OCI-LY7 (cell line): ENCODE data around the gene ABCC5. TPM values are rescaled to one million over a fixed set of nuclear protein-coding genes. Genes with fewer than 3 reads are reported as not detected.
"Not testable (repeated sequence)": the region's sequence is repeated elsewhere in the genome, so short reads cannot be mapped to it uniquely, and the experiment has no call there.

Experiments
- BruUV-seq: library from RNA; stranded (reverse); fragments of 400-500 nt; replicated peaks from 2 replicates; lab custom pipeline; 2021; lab: Mats Ljungman, UMichigan
- CTCF ChIA-PET: fragments of 300-600 bp; sonication (Branson Sonifier 250); formaldehyde crosslinking; loops from one replicate; lab custom pipeline; 2022; ENCODE audit warnings: antibody characterized with exemption; ENCODE audit not compliant: unreplicated experiment; lab: Charles Lee
- POLR2A ChIA-PET: fragments of 300-600 bp; sonication (Branson Sonifier 250); formaldehyde crosslinking; loops from one replicate; lab custom pipeline; 2022; ENCODE audit warnings: antibody characterized with exemption; lab: Charles Lee
- DNase-seq: peaks from one replicate; pipeline ENCODE4 v3.0.0-alpha.2; 2015; ENCODE audit warnings: low spot score
- H2AFZ ChIP-seq: fragments of 200-600 bp; sonication (generic), shearing (Covaris generic); 2 replicates; pipeline ENCODE4 v1.6.1; 2014; ENCODE audit warnings: mild to moderate bottlenecking, antibody characterized with exemption, low read length, moderate library complexity
- H3K27ac ChIP-seq: fragments of 200-600 bp; sonication (generic); 2 replicates; pipeline ENCODE4 v1.5.1; 2014; ENCODE audit warnings: mixed run types, low read depth, mild to moderate bottlenecking, moderate library complexity, low read length, inconsistent platforms; ENCODE audit not compliant: poor library complexity, severe bottlenecking
- H3K36me3 ChIP-seq: fragments of 200-600 bp; sonication (generic); 2 replicates; pipeline ENCODE4 v1.6.1; 2014; ENCODE audit warnings: mild to moderate bottlenecking, antibody characterized with exemption, low read length, moderate library complexity, mixed read lengths; ENCODE audit not compliant: insufficient read depth
- H3K4me1 ChIP-seq: fragments of 200-600 bp; sonication (generic); 2 replicates; pipeline ENCODE4 v1.5.1; 2014; ENCODE audit warnings: mild to moderate bottlenecking, low read length; ENCODE audit not compliant: insufficient read depth, poor library complexity, severe bottlenecking
- H3K4me2 ChIP-seq: fragments of 200-600 bp; sonication (generic); 2 replicates; pipeline ENCODE4 v1.6.1; 2014; ENCODE audit warnings: mild to moderate bottlenecking, low read length
- H3K4me3 ChIP-seq: fragments of 200-600 bp; sonication (generic); 2 replicates; pipeline ENCODE4 v1.5.1; 2014; ENCODE audit warnings: mild to moderate bottlenecking, low read depth, low read length; ENCODE audit not compliant: poor library complexity, severe bottlenecking
- H3K79me2 ChIP-seq: fragments of 200-600 bp; sonication (generic); 2 replicates; pipeline ENCODE4 v1.6.1; 2016; ENCODE audit warnings: low read depth, mild to moderate bottlenecking, low read length, moderate library complexity, mixed read lengths; ENCODE audit not compliant: insufficient read depth
- H3K9me2 ChIP-seq: fragments of 200-600 bp; sonication (generic); 2 replicates; pipeline ENCODE4 v1.6.1; 2016; ENCODE audit warnings: mild to moderate bottlenecking, low read length, mixed read lengths; ENCODE audit not compliant: insufficient read depth
- H3K9me3 ChIP-seq: fragments of 200-600 bp; sonication (generic); 2 replicates; pipeline ENCODE4 v1.6.1; 2014; ENCODE audit warnings: mild to moderate bottlenecking, mixed run types, low read length, mixed read lengths
- H4K20me1 ChIP-seq: fragments of 200-600 bp; sonication (generic); 2 replicates; pipeline ENCODE4 v1.6.1; 2014; ENCODE audit warnings: mild to moderate bottlenecking, antibody characterized with exemption, low read length, moderate library complexity, mixed read lengths; ENCODE audit not compliant: insufficient read depth
- CTCF ChIP-seq: fragments of 200-600 bp; sonication (generic); conservative IDR thresholded peaks from 2 replicates; pipeline ENCODE4 v1.5.1; 2014; ENCODE audit warnings: mild to moderate bottlenecking, antibody characterized with exemption, low read length, moderate library complexity, mixed read lengths
- EZH2phosphoT487 ChIP-seq: fragments of 200-600 bp; sonication (generic); IDR thresholded peaks from 2 replicates; pipeline ENCODE4 v1.6.1; 2018; ENCODE audit warnings: low read depth, borderline replicate concordance, mild to moderate bottlenecking, mixed run types, antibody characterized with exemption, low read length, moderate library complexity, mixed read lengths
- intact Hi-C: fragments of 100-400 bp; cut with micrococcal nuclease; formaldehyde crosslinking; loops from one replicate; pipeline ENCODE4 v1.10.0; 2022; ENCODE audit not compliant: unreplicated experiment
- total RNA-seq, 2 experiments: library from RNA; depleted of rRNA in 1 of 2; stranded (reverse); fragments of >200 nt in 1 of 2; shearing (Covaris generic) in 1 of 2; gene quantifications; 2 replicates each; pipeline ENCODE4 v1.2.3, GENCODE V29; 2014 to 2022

The ABCC5 gene
- total RNA-seq, 2 experiments from 2014 or later = 18.1 to 24.8 TPM

- intact Hi-C loops = no loop called here
- CTCF ChIA-PET = no interaction called here
Observed at GRCh38 chr3:184029443-184029842, 11.8 kb upstream of the ABCC5 start.

GRCh38 chr3:184028275-184028890 lies 10.7 kb upstream of the ABCC5 start:
- H3K9me3 ChIP-seq, DNase-seq, H3K36me3 ChIP-seq, H3K9me2 ChIP-seq, CTCF ChIA-PET, H2AFZ ChIP-seq, H3K79me2 ChIP-seq, H3K4me2 ChIP-seq, H3K27ac ChIP-seq, intact Hi-C loops, BruUV-seq, H3K4me1 ChIP-seq, H3K4me3 ChIP-seq, H4K20me1 ChIP-seq: not testable (repeated sequence)
- POLR2A ChIA-PET = interaction anchor here (0.6 kb wide), 1 partner anchor 232 kb away, joined by 4 read pairs; no protein-coding TSS in a partner anchor

More at GRCh38 chr3:184029443-184029842, 11.8 kb upstream of the ABCC5 start:
- Histone ChIP-seq H3K9me3 (no peaks in the 10 kb centered on the region), H3K4me1 (no peaks in the 10 kb centered on the region), H2AFZ (no peak overlapping the region), H3K4me3 (no peak overlapping the region), H3K79me2 (no peaks in the 10 kb centered on the region), H3K4me2 (no peak overlapping the region), H3K27ac (no peak overlapping the region), H3K9me2 (no peaks in the 10 kb centered on the region), H3K36me3 (no peaks in the 10 kb centered on the region), H4K20me1 (no peaks in the 10 kb centered on the region)
- POLR2A ChIA-PET = interaction anchor here (0.6 to 1.0 kb wide), 3 partner anchors 12 to 169 kb away, joined by 3 to 4 read pairs (median 3); partner anchors contain the start of gene ABCC5
- BruUV-seq = no TSS peak
- DNase-seq = no peak
- TF ChIP-seq CTCF (no peak), EZH2phosphoT487 (no peak)

- BruUV-seq, CTCF ChIA-PET, H3K36me3 ChIP-seq, H3K79me2 ChIP-seq, H3K4me1 ChIP-seq, H3K9me3 ChIP-seq, DNase-seq, H3K4me2 ChIP-seq, H2AFZ ChIP-seq, H3K9me2 ChIP-seq, H3K4me3 ChIP-seq, H4K20me1 ChIP-seq, H3K27ac ChIP-seq, intact Hi-C loops: not testable (repeated sequence)
- POLR2A ChIA-PET = interaction anchor here (1.0 kb wide), 1 partner anchor 106 kb away, joined by 6 read pairs; no protein-coding TSS in a partner anchor
Observed at GRCh38 chr3:184025256-184025655, 7.6 kb upstream of the ABCC5 start.
